ENCODE results near the gene ZNF804B.

Gene ZNF804B

DNA sequence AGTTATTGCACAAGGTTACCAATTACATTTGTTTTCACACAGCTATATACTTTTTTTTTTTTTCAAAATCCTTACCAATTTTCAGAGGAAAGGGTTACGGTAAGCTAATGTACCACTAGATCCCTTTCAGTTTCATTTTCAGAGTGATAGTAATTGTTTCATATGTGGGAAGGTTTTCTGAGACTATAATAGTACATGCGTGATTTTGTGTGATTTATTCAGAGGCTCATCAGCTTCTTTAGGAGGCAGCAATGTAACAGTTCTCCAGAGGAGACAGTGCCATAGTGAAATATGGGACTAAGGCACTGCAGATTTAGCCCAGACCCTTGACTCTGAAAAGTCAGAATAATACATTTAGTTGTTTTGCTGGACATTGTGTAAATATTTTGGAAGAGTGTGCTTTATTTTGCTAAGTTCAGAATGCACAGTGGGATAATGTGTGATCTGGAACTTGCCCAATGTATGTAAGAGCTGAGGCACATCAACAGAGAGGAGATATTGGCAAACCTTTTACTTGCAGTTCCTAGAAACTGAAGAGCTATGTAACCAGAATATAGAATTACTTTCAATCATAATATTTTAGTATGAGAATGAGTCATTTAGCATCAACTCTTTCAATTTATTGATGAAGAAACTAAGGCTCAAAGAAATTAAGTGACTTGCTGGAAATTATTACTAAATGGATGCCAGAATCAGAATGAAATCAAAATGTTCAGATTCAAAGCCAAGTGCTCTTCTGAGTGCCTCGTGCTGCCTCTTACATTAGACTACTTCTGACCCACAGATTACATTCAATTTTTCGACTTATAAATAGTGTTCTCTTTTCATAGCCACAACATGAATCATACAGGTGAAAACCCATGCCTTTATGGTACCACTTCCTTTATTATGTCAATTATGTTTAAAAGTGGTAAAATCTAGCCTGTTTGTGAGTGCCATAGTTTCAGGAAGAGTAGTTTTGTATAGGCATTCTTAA, 243.8 kb downstream of the ZNF804B start:
- no peak overlapping the region for H3K4me3 ChIP-seq (ENCODE audit: low read depth, low read length)
- TF ChIP-seq CTCF (IDR thresholded peaks at IDR 0.05; ENCODE audit: low read depth, low read length, missing control alignments), result no peak
- in situ Hi-C loops (cut with HindIII; ENCODE audit: low sequenced_read_pairs), result no loop called here
- DNase-seq (ENCODE audit: low read depth), result no peak

DNA sequence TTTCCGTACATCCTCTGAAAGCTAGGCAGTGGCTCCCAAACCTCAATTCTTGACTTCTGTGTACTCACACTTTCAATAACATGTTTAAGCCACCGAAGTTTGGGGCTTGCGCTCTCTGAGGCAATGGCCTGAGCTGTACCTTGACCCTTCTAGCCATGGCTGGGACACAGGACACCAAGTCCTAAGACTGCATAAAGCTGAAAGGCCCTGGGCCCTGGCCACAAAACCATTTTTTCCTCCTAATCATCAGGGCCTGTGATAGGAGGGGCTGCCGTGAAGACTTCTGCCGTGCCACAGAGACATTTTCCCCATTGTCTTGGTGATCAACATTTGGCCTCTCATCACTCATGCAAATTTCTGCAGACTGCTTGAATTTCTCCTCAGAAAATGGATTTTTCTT, 252.5 kb downstream of the ZNF804B start:
- H3K4me3 ChIP-seq (ENCODE audit: low read depth, low read length), result no peak overlapping the region
- in situ Hi-C loops (cut with HindIII; ENCODE audit: low sequenced_read_pairs), result no loop called here
- no peak for TF ChIP-seq CTCF (IDR thresholded peaks at IDR 0.05; ENCODE audit: low read depth, low read length, missing control alignments)
- no peak for DNase-seq (ENCODE audit: low read depth)

DNA sequence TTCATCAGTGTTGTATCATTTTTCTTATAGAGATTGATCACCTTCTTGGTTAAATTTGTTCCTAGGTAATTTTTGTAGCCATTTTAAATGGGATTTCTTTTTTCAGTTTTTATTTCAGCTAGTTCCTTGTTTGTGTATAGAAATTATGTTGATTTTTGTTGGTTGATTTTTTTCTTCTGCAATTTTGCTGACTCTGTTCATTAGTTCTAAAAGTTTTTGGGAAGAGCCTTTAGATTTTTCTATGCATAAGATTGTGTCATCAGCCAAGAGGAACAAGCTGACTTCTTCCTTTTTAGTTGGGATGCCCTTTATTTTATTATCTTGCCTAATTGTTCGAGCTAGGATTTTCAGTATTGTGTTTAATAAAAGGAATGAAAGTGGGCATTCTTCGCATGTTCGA, 258.2 kb downstream of the ZNF804B start:
- no peak for TF ChIP-seq CTCF (IDR thresholded peaks at IDR 0.05; ENCODE audit: low read depth, low read length, missing control alignments)
- in situ Hi-C loops (cut with HindIII; ENCODE audit: low sequenced_read_pairs), result no loop called here
- DNase-seq (ENCODE audit: low read depth), result no peak
- no peak overlapping the region for H3K4me3 ChIP-seq (ENCODE audit: low read depth, low read length)

DNA sequence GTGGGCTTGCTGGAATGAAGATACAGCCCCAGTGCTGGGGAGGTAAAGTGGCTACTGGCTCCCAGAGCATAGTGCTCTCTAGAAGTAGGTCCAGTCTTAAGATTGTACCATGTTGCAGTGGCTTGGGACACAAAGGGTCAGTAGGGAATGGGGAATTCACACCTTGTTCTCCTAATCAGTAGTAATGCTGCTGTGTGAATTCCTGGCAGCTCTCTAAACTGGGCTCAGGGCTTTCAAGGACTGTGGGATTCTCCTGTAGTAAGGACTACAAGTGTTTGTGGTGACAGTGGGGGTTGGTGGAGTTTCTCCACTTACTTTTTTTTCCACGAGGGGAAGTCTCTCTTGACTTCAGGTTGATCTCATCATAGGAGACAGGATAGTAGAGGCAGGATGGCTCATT, 262.2 kb downstream of the ZNF804B start:
- no peak for TF ChIP-seq CTCF (IDR thresholded peaks at IDR 0.05; ENCODE audit: low read depth, low read length, missing control alignments)
- no peak overlapping the region for H3K4me3 ChIP-seq (ENCODE audit: low read depth, low read length)
- no peak for DNase-seq (ENCODE audit: low read depth)
- in situ Hi-C loops (cut with HindIII; ENCODE audit: low sequenced_read_pairs), result no loop called here

GRCh38 chr7:89023206-89023605, 263.7 kb downstream of the ZNF804B start:
- no peak overlapping the region for H3K4me3 ChIP-seq (ENCODE audit: low read depth, low read length)
- in situ Hi-C loops (cut with HindIII; ENCODE audit: low sequenced_read_pairs), result no loop called here
- no peak for TF ChIP-seq CTCF (IDR thresholded peaks at IDR 0.05; ENCODE audit: low read depth, low read length, missing control alignments)
- DNase-seq (ENCODE audit: low read depth), result peak; percentile 9

- H3K4me3 ChIP-seq (ENCODE audit: low read depth, low read length), result no peak overlapping the region
- DNase-seq (ENCODE audit: low read depth), result peak; percentile 20
- TF ChIP-seq CTCF (IDR thresholded peaks at IDR 0.05; ENCODE audit: low read depth, low read length, missing control alignments), result no peak
- in situ Hi-C loops (cut with HindIII; ENCODE audit: low sequenced_read_pairs), result no loop called here
These were observed 264.4 kb downstream of the ZNF804B start for GRCh38 chr7:89023877-89024276.

All from astrocyte of the cerebellum (primary cell).